HG03039 (cell line): ENCODE measurements around the gene C5.
"Not testable (repeated sequence)": the region's sequence is repeated elsewhere in the genome, so short reads cannot be mapped to it uniquely, and the experiment has no call there.

Experiments used
- ATAC-seq: cut with Tn5 transposase; IDR thresholded peaks from one replicate; pipeline ENCODE4 v1.9.1; 2021; ENCODE audit warnings: mild to moderate bottlenecking, moderate library complexity; ENCODE audit not compliant: unreplicated experiment

C5 gene

GRCh38 chr9:121053544-121053943 is 3.5 kb upstream of the C5 start:
- no peak for ATAC-seq

- ATAC-seq = no peak
Observed at GRCh38 chr9:121048618-121049017, 1.5 kb downstream of the C5 start.

DNA sequence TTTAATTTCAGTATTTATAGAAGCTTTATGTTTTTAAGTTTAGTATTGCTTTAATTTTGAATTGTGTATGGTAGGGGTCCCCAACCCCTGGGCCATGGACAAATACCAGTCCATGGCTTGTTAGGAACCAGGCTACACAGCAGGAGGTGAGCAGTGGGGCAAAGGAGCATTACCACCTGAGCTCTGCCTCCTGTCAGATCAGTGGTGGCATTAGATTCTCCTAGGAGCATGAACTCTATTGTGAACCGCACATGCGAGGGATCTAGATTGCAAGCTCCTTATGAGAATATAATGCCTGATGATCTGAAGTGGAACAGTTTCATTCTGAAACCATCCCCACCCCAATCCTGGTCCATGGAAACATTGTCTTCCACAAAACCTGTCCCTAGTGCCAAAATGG is 1.9 kb downstream of the C5 start:
- no peak for ATAC-seq

GRCh38 chr9:121038804-121039203 is 11.3 kb downstream of the C5 start:
- ATAC-seq = no peak

GRCh38 chr9:121038362-121038761 is 11.7 kb downstream of the C5 start:
- no peak for ATAC-seq

DNA sequence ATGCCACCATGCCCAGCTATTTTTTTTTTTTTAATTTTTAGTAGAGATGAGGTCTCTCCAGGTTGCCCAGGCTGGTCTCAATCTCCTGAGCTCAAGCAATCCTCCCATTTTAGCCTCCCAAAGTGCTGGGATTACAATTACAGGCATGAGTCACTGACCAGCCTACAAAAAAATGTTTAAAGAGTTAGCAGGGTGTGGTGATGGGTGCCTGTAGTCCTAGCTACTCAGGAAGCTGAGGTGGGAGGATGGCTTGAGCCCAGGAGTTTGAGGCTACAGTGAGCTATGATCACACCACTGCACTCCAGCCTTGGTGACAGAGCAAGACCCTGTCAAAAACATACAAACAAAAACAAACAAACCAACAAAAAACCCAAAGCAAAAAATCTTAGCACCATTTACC is 14.4 kb downstream of the C5 start:
- ATAC-seq = not testable (repeated sequence)

DNA sequence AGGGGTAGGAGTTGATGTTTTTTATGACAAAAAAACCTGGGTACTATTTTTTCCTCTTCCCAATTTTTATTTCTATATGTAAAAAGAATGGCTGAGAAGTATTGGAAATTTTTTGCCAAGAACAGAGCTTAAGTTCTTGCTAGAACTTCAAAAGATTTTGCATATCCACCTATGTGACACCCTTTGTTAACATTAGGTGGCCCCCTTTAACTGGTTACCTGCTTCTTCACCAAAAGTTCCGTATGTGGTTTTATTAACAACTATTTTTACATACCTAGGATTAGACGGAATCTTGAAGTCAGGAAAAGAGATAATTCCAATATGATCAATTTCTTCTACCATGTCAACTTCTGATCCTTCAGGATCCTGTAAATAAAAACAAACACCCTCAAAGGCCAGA is 15.5 kb downstream of the C5 start:
- ATAC-seq = no peak

DNA sequence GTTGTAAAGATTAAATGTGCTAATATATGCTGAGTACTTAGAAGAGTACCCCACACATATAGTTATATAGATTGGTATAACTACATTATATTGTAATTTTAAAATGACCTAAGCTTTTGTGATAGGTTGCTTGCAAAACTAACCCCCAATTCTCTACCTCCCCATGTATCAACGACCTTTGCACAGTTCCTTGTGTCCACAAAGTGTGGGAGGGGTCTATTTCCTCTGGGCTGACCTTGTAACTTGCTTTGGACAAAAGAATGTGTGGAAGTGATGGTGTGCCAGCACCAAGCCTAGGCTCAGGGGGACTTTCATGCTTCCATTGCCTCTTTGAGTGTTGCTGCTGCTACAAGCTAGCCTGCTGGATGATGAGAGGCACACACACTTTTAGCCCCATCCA is 20.6 kb downstream of the C5 start:
- ATAC-seq = no peak

- ATAC-seq = not testable (repeated sequence)
Observed at GRCh38 chr9:121028285-121028684, 21.8 kb downstream of the C5 start.

GRCh38 chr9:121026768-121027167 is 23.3 kb downstream of the C5 start:
- ATAC-seq = no peak

DNA sequence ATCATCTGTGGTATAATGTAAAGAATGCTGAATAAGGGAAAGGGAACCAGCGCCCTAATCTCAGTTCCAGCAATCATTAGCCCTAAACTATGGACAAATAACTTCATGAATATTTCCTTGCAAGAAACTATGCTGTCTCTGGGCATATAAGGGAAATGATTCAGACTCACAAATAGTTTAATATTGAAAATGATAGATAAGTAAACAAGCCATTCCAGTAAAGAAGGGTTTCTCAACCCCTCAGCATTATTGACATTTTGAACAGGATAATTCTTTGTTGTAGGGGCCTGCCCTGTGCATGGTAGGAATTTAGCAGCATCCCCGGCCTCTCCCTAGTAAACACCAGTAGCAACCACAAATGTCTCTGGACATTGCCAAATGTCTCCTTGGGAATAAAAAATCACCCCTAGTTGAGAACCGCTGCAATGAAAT is 23.8 kb downstream of the C5 start:
- ATAC-seq = no peak

DNA sequence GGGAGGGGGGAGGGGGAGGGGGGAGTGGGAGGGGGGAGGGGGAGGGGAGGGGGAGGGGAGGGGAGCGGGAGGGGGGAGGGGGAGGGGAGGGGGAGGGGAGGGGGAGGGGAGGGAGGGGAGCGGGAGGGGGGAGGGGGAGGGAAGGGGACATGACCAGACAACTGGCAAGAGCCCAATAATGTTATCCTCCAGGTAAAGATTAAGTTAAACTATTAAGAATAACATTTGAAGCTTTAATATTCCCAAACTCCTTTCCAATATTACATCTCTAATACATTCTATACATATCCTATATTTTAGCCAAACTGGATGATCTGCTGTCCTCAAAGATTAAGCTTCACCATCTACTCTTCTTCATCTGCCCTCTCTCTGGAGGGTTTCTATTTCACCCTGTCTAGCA is 25.8 kb downstream of the C5 start:
- no peak for ATAC-seq

DNA sequence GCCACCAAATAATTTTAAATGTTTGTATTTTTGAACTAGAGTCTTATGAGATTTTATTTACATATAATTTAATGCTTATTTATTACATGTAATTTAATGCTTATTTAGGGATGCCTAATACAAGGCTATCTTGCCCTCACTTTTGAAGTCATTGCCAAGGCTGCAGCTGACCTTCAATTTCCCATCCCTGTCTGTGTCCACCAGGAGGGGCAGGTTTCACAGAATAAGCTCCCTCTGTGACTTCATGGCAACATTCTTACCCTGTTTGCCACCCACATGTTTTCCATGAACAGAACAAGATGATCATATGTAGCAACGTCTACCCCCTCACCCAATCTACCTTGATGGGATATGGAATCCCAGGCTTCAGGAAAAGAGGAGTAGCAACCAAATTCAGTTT is 27.0 kb downstream of the C5 start:
- ATAC-seq = no peak

GRCh38 chr9:121021301-121021700 is 28.8 kb downstream of the C5 start:
- no peak for ATAC-seq

GRCh38 chr9:121019273-121019672 is 30.8 kb downstream of the C5 start:
- no peak for ATAC-seq

GRCh38 chr9:121013911-121014310 is 36.2 kb downstream of the C5 start:
- ATAC-seq = no peak

- no peak for ATAC-seq
Observed at GRCh38 chr9:121009650-121010049, 40.4 kb downstream of the C5 start.

GRCh38 chr9:120999317-120999716 is 50.8 kb downstream of the C5 start:
- ATAC-seq = no peak

DNA sequence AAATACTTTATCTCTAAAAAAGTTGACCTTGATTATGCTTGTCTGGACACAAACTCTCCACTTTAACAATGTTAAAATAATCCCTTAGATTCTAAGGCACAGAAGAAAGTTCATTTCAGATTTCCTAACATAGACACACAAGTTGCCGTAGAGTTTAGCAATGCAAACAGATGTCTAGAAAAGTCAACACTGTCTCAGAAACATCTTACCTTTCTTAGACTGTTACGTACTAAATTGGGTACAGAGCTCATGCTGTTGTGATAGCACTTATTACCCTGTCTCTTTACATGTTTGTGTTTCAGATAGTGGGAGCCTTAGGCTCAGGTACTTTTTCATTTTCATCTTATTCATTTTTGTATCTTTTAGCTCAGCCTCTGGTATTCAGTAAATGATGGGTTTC is 52.0 kb downstream of the C5 start:
- no peak for ATAC-seq

DNA sequence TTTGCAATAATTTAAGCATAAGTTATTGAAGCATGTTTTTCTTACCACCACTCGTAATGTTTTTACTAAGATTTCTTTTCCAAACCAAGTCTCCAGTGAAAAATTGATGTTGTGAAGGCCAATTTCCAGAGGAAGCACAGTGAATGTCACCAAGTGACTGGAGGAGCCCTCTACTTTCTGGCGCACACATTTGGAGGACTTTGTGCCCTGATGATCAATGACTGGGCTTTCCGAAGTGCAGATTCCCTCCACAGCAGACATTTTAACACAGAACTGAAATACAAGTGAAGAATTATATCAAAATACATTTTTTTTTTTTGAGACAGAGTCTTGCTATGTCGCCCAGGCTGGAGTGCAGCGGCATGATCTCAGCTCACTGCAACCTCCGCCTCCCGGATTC is 52.6 kb downstream of the C5 start:
- ATAC-seq = no peak

GRCh38 chr9:120996409-120996808 is 53.7 kb downstream of the C5 start:
- ATAC-seq = no peak

GRCh38 chr9:120989065-120989464 is 61.0 kb downstream of the C5 start:
- ATAC-seq = no peak

DNA sequence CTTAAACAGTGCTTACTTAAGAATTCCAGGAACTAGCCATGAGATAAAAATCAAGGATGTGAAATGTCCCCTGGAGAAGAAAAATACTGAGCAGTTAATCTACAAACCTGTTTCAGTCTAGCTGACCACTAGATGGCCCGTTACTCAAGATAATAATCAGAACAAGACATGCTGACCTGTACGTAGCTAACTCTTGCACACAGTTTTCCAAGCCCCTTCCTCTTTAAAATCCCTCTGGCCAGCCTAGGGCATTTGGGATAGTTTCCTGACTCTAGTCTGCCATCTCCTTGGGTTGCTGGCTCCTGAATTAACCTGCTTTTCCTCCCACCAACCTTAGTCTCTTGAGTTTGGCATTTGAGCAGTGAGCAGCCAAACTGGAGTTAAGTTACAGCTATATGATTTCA is 64.3 kb downstream of the C5 start:
- ATAC-seq = no peak

DNA sequence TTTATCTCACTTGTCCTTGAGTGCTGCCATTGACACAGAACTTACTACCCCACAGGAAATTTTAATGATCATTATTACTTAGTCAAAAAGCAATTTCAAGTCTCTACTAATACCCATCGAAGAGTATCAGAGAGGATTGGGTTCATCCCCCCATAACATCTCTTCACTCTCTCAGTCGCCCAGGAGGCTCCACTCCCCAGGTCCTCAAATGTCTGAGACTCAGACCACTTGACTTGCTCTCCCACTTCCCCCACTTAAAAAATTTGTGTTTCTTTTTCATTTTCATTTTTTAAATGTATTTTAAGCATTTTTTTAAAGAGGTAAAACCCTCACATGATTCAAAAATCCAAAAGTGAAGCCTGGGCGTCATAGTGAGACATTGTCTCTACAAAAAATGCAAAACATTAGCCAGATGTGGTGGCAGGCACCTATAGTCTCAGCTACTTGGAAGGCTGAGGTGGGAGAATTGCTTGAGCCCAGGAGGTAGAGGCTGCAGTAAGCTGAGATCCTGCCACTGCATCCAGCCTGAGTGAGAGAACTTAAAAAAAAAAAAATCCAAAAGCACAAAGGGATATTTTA is 66.7 kb downstream of the C5 start:
- peak; percentile 51 for ATAC-seq
